Measurements from ENCODE around the gene MYBPH.

Gene MYBPH

DNA sequence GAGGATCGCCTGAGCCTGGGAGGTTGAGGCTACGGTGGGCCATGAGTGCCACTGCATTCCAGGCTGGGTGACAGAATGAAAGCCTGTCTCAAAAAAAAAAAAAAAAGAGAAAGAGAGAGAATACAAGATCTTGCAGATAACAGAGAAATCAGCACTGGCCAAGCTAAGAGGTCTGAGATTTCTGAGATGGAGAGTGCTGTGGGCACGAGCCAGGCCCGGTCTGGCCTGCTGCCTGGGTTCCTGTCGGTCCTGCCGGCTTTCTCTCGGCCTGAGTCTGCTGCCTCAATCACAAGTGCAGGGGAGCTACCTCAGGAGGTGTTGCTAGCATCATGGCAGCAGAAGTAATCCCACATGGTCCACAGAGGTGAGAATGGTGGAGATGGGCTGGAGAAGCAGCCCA, 29.1 kb downstream of the MYBPH start:
- DNase-seq: no peak

DNA sequence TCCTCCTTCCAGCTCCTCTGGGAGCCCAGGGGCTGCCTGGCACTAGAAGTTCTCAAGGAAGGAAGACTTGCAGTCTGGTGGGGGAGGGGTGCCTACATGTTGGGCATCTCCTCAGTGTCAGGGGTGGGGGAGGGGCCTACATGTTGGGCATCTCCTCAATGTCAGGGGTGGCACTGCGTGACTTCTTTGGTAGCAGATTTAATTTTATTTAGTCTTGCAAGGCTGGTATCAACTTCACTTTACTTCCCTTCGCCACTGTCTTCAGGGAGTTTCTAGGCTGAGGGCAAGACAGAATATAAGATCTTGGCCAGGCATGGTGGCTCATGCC, 29.6 kb downstream of the MYBPH start:
- no peak for DNase-seq

- no peak for DNase-seq
Observed at GRCh38 chr1:203145321-203146041, 30.1 kb downstream of the MYBPH start.

GRCh38 chr1:203144661-203145060, 31.0 kb downstream of the MYBPH start:
- DNase-seq: no peak

DNA sequence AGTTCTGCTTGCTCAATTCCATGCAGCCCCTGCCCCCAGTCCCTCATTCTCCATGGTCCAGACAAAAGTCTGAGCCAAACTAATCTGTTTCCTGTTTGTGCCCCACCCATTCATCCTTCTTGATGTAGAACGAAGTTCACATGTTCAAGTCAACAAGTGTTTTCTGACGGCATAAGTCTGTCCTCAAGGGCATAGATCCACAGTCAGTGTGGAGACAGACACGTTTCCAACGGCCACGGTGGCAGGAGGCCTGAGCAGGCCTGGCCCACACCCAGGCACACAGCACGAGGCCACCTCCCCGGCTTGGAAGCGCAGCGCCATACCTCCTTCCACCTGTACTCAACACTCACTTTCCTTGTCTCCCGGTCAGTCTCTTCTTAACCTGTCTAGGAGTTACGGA, 32.0 kb downstream of the MYBPH start:
- DNase-seq: no peak

GRCh38 chr1:203142684-203143408, 32.8 kb downstream of the MYBPH start:
- no peak for DNase-seq

DNA sequence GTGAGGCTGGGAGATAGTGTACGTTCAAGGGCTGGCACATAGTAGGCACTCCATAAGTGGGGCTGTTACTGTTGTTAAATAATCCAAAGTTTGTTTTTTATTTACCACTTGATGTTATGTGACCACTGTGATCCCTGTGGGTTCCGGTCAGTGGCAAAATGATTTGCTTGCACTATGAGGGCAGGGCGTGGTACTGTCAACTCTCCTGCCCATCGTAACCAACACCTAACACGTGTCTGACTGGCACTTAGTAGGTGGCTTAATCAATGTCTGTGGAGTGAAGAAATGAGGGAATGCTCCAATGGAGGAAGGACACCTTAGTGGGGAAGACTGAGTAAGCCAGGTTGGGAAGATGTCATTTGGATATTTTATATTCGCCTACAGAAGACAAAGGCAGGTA, 33.5 kb downstream of the MYBPH start:
- no peak for DNase-seq

DNA sequence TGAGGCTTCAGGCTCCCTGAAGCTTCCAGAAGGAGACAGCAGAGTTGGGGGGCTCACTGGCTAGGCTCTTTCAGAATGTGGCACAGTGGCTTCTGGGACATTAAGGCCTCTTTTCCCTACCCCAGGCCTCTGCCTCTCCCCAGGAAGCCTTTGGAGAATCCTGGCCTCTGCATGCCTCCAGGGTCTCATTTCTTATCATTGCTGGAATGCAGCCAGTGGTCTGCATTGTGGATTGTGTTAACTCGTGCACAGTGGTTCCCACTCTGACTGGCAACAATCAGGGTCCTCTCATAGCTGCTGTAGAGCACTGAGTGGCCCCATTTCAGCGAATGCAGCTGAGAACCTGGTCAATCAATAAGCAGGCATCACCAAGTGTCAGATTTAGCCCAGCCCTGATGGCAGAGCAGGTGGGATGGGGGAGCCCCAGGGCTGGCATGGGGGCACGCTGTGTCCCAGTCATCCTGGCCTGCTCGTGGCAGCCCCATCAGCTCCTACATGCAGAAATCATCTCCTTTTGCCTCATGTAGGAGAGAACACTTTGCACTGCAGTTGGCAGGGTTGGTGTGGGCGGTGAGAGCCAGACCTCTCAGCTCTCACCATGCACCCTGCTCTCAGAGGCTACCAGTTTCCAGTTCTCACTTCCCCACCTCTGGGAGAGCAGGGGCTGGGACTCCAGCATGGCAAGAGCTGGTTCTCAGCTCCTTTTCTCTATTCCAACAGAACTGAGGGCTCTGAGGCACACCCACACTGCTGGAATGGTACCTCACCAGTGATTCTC, 34.7 kb downstream of the MYBPH start:
- no peak for DNase-seq

DNA sequence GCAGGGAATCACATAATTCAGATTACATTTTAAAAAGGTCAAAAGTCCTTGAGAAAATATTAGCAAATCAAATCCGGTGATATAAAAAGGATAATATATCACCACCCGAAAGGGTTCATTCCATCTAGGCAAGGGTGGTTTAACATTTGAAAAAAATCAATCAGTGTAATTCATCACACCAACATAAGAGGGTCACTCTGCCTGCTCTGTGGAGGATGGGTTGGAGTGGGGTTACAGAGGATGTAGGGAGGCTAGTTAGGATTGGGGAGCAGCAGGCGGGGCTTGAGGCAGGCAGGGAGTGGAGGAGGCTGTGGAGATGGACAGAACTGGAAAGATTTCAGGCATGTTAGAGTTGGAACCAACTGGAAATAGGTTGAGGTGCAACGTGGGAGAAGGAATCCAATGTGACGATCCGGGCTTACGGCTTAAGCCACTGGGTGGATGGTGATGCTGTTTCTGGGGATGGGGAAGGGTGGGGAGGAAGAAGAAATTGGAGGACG, 35.6 kb downstream of the MYBPH start:
- DNase-seq: no peak

GRCh38 chr1:203138066-203138465, 37.6 kb downstream of the MYBPH start:
- DNase-seq: no peak

DNA sequence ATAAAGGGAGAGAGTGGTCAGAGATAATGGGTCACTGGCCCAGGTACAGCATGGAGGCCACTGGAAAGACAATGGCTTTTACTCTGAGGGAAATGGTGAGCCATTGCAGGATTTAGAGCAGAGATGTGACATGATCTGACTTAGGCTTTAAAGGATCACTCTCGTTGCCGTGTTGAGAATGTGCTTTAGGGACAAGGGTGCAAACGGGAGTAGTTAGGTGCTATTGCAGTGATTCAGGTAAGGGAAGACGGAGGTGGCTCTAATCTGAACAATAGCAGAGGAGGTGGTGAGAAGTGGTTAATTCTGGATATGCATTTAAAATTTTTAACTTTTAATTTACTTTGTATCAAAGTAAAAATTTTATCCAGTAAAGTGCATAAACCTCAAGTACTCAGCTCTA, 38.3 kb downstream of the MYBPH start:
- DNase-seq: no peak

- DNase-seq: no peak
Observed at GRCh38 chr1:203136409-203137042, 39.1 kb downstream of the MYBPH start.

- DNase-seq: peak in 1 of 2 experiments; percentile 7
Observed at GRCh38 chr1:203135636-203136305, 39.9 kb downstream of the MYBPH start.

DNA sequence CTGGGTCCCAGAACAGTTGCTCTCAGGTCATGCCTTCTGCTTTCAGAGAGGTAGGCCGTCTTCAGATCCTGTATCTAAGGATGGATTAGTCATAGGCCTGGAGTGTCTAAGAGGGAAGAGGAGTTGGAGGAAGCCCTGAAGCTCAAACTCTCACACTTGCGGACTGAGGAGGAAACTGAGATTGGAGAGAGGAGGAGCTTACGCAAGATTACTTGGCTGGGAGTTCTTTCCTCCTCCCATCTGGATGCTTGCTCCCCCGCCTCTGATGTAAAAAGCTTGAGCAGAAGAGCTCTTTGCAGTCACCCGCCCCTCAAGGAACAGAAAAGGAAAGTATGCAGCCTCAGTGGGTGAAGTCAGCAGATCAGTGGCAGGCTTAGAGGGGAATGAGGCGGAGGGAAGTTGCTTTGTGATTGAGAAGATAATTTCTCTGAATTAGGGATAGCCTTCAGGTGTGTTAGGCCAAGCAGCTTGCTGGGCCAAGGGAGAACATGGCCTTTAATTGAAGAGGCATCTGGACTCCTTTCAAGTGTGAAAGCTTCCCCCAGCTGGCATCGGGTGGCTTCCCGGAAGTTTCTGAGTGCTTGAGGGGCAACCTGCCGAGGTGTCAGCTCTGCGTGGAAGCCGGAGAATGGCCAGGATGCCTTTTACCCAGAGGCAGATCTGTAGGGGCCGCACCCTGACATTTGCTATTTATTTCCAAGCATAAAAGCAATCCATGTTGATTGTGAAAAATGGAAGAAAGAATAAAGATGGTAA, 41.5 kb downstream of the MYBPH start:
- no peak for DNase-seq

DNA sequence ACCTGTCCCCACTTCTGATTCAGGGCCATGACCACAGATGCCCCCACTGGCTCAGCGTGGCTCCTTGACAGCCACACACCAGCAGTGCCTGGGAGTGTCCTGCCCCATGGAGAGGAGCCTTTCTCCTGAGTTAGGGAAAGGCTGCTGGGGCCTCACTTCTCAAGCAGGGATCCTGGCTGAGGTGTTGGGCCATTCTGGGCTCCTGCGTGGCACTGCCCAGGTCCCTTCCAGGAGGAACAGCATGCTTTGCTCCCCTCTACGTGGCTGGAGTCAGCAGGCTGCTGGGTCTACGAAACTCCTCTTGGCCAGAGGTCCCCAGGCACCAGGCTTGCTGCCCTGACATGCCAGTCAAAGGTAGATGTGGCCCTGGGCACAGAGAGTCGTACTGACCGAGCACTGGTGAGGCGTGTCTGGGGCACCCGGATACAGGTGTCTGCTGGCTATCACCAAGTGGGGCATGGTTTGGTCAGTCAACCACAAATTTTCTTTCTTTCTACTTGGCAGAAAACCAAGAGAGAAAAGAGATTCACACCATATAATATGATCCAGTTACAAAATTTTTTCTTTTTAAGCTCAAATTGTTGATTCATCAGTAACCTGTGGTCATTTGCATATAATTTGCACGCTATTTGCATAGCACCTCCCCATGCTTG, 44.0 kb downstream of the MYBPH start:
- DNase-seq: no peak

DNA sequence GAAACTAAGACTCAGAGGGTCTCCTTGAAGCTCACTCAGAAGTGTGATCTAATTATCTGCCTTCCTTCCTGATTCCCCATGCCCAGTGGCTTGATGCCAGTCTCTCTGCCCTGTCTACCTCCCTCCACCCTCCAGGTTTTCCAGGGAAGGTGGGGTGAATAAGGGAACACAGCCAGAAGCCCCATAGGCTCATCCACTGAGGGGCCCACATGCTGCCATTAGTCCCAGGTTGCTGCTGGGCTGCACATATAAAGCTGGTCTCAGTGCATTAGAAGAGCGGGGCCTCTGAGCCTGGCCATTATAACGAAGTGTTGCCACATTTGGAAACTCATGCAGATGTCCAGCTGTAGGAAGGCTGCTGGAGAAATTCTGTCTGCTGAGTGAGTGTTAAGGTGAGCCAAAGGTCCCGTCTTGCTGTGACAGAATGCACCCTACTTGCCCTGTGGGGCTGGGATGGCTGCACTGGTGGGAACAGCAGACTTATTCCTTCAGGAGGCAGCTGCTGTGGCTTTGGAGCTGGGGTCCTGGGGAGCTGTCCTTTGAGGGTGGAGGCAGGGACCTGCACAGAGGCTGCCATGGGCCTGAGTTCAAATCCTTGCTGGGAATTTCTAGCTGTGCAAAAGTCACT, 45.2 kb downstream of the MYBPH start:
- no peak for DNase-seq

GRCh38 chr1:203129501-203130231, 46.0 kb downstream of the MYBPH start:
- DNase-seq: no peak

GRCh38 chr1:203128716-203129500, 46.7 kb downstream of the MYBPH start:
- DNase-seq: no peak

DNA sequence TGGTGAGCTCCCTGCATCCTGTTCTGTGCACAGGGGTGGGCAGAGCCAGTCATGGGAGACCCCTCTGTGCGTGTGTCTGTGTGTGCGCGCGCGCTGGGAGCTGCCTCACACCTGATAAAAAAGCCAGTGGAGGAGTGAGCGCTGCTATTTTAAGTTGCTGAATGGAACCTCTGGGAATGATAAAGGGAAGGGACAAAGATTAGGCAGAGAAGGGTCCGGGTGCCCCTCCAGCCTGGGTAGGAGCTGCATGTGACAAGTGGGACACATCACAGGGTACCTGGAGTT, 47.3 kb downstream of the MYBPH start:
- no peak for DNase-seq

All from activated CD4-positive, alpha-beta T cell treated with anti-CD3 and anti-CD28 coated beads, Interleukin-2, amount 50 U/mL, for 48 hours (primary cell).